GM21447 (cell line): ENCODE data around the gene BRD2.

ENCODE experiments used
- ATAC-seq: cut with Tn5 transposase; IDR thresholded peaks from one replicate; pipeline ENCODE4 v1.9.1; 2021; ENCODE audit not compliant: unreplicated experiment

Gene BRD2

GRCh38 chr6:33023536-33023935, 55.1 kb downstream of the BRD2 start:
- ATAC-seq, result no peak

DNA sequence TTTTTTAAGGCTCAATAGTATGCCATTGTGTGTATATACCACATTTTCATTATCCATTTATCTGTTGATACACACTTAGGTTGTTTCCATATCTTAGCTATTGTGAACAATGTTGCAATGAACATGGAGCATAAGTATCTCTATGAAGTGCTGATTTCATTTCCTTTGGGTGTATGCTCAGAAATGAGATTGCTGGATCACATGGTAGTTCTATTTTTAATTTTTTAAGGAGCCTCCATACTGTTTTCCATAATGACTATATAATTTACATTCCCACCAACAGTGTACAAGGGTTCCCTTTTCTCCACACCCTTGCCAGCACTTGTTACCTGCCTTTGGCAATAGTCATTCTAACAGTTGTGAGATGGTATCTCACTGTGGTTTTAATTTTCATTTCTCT, 56.1 kb downstream of the BRD2 start:
- no peak for ATAC-seq

GRCh38 chr6:33028220-33028849, 59.9 kb downstream of the BRD2 start:
- no peak for ATAC-seq

DNA sequence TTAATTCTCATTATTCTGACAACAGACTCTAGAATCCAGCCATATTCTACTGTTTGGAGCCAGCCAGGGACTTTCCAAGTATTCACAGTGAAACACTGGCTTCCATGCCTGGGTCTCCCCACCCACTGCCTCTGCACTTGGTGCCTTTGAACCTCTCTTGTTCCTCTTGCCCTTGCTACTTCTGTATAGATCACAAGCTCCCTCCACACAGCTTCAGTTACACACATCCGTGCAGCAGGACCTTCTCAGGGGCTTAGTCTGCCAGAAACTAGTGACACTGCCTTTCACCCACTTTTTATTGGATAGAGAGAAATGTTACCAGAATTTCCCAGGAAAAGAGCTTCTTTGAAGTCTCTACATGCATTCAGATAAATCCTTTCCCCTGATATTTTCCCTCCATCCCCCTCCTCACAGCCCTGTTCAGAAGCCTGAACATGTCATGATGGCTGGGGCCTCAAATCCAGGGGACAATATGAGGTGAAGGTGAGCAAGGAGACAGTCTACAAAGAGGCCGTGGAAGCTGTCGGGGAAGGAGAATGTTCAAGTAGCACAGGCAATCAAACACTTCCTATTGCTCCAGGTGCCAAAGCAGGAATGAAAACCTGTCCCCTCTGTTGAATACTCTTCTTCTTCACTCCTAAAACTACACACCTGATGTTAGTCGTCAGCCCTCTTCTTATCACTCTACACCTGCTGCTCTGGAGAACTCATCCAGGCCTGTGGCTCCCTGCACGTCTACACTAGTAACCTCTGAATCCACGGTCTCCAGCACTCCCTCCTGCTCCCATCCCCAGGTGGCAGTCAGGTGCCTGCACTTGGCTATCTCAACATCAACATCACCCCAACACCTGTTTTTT, 61.2 kb downstream of the BRD2 start:
- ATAC-seq, result peak; percentile 72

DNA sequence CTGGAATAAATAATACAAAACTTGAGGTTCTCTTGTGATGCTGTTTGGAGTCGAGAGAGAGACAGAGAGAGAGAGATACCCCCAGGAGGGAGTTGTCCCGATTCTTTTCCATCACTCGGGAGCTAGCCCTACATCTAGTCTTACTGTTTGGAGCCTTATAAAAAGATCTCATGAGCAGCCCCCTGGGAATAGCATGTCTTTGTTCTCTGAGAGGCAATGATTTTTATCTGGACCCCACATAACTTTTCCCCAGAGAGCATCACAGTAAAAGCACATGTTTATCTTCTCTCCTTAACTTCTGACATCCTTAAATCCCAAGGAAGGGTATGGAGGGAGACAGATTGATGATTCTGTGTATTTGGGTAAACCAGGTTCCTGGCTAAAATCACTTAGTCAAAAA, 61.9 kb downstream of the BRD2 start:
- ATAC-seq, result no peak
